Measurements from ENCODE around the gene C1QTNF1. TPM values are rescaled to one million over a fixed set of nuclear protein-coding genes. Genes with fewer than 3 reads are reported as not detected.

C1QTNF1 gene
- polyA plus RNA-seq, 1 donor, result 3.1 TPM

GRCh38 chr17:79050551-79050950 lies 26.6 kb downstream of the C1QTNF1 start:
- no peak overlapping the region for H3K27ac ChIP-seq (ENCODE audit: low read length)
- no peaks in the 10 kb centered on the region for H3K4me1 ChIP-seq (ENCODE audit: control insufficient read depth, insufficient read depth, low read length)
- H3K36me3 ChIP-seq (ENCODE audit: control insufficient read depth, insufficient read depth, low read length), result no peaks in the 10 kb centered on the region
- peaks cover 5% of the 10 kb centered on the region for H3K9me3 ChIP-seq (ENCODE audit: control insufficient read depth, low read depth, low read length)
- no peak for DNase-seq
- no peaks in the 10 kb centered on the region for H3K27me3 ChIP-seq (ENCODE audit: control insufficient read depth, insufficient read depth, low read length)
- no CpG with 5 or more reads among the region's 6 CpGs for WGBS (ENCODE audit: insufficient coverage, low lambda C conversion rate)
- no peak overlapping the region for H3K4me3 ChIP-seq (ENCODE audit: low read length)

GRCh38 chr17:79051306-79051705 lies 27.3 kb downstream of the C1QTNF1 start:
- Histone ChIP-seq H3K27ac (ENCODE audit: low read length) (no peak overlapping the region), H3K9me3 (ENCODE audit: control insufficient read depth, low read depth, low read length) (peaks cover 5% of the 10 kb centered on the region), H3K4me1 (ENCODE audit: control insufficient read depth, insufficient read depth, low read length) (no peaks in the 10 kb centered on the region), H3K4me3 (ENCODE audit: low read length) (no peak overlapping the region), H3K27me3 (ENCODE audit: control insufficient read depth, insufficient read depth, low read length) (no peaks in the 10 kb centered on the region), H3K36me3 (ENCODE audit: control insufficient read depth, insufficient read depth, low read length) (no peaks in the 10 kb centered on the region)
- 80% methylated on average over 1 of the region's 6 CpGs for WGBS (ENCODE audit: insufficient coverage, low lambda C conversion rate)
- no peak for DNase-seq

DNA sequence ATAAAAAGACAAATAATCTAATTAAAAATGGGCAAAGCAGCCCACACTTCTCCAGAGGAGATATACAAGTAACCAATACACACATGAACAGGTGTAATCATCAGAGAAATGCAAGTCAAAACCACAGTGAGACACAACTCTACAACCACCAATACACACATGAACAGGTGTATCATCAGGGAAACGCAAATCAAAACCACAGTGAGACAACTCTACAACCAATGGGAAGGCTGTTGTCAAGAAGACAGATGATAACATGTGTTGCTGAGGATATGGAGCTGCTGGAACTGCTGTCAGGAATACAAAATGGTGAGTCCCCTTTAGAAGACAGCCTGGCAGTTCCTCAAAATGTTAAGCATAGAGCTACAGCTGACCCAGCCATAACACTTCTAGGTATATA lies 28.2 kb downstream of the C1QTNF1 start:
- no peaks in the 10 kb centered on the region for H3K36me3 ChIP-seq (ENCODE audit: control insufficient read depth, insufficient read depth, low read length)

GRCh38 chr17:79053251-79053925 lies 29.4 kb downstream of the C1QTNF1 start:
- H3K27ac ChIP-seq (ENCODE audit: low read length), result no peak overlapping the region
- H3K9me3 ChIP-seq (ENCODE audit: control insufficient read depth, low read depth, low read length), result peaks cover 5% of the 10 kb centered on the region
- H3K36me3 ChIP-seq (ENCODE audit: control insufficient read depth, insufficient read depth, low read length), result no peaks in the 10 kb centered on the region
- no CpG with 5 or more reads among the region's 2 CpGs for WGBS (ENCODE audit: insufficient coverage, low lambda C conversion rate)
- no peaks in the 10 kb centered on the region for H3K27me3 ChIP-seq (ENCODE audit: control insufficient read depth, insufficient read depth, low read length)
- no peak for DNase-seq
- no peak overlapping the region for H3K4me3 ChIP-seq (ENCODE audit: low read length)
- no peaks in the 10 kb centered on the region for H3K4me1 ChIP-seq (ENCODE audit: control insufficient read depth, insufficient read depth, low read length)

More for the DNA sequence above, 28.2 kb downstream of the C1QTNF1 start:
- no peak overlapping the region for H3K27ac ChIP-seq (ENCODE audit: low read length)
- WGBS (ENCODE audit: insufficient coverage, low lambda C conversion rate), result no CpG with 5 or more reads among the region's 1 CpG
- H3K9me3 ChIP-seq (ENCODE audit: control insufficient read depth, low read depth, low read length), result peaks cover 5% of the 10 kb centered on the region
- H3K4me1 ChIP-seq (ENCODE audit: control insufficient read depth, insufficient read depth, low read length), result no peaks in the 10 kb centered on the region
- no peaks in the 10 kb centered on the region for H3K27me3 ChIP-seq (ENCODE audit: control insufficient read depth, insufficient read depth, low read length)
- DNase-seq, result no peak
- H3K4me3 ChIP-seq (ENCODE audit: low read length), result no peak overlapping the region

DNA sequence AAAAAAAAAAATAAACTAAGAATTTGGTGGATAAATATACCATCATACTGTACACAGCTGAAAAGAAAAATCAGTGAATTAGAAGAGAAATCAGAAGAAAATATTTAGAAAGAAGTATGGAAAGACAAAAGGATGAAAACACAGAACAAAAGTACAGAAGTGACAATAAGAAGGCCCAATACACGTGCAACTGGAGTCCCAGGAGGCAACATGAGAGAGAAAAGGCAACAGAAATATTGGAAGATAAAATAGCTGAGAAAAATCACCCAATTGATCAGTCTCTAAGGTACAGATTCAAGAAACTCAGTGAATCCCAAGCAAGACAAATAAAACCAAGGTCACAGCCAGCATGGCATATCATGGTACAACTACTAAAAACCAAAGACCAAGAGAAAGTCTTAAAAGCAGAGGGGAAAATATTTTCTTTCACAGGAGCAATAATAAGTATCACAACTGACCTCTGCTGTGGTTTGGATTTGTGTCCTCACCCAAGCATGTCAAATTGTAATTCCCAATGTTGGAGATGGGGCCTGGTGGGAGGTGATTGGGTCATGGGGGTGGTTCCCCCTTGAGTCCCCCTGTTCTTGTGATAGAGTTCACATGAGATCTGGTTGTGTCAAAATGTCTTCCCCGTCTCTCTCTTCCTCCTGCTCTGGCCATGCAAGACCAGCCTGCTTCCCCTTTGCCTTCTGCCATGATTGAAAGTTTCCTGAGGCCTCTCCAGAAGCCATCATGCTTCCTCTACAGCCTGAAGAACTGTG lies 30.4 kb downstream of the C1QTNF1 start:
- H3K4me3 ChIP-seq (ENCODE audit: low read length), result no peak overlapping the region
- H3K36me3 ChIP-seq (ENCODE audit: control insufficient read depth, insufficient read depth, low read length), result no peaks in the 10 kb centered on the region
- H3K27me3 ChIP-seq (ENCODE audit: control insufficient read depth, insufficient read depth, low read length), result no peaks in the 10 kb centered on the region
- DNase-seq, result no peak
- no peak overlapping the region for H3K27ac ChIP-seq (ENCODE audit: low read length)
- WGBS (ENCODE audit: insufficient coverage, low lambda C conversion rate), result 75% methylated on average over 1 of the region's 2 CpGs
- H3K9me3 ChIP-seq (ENCODE audit: control insufficient read depth, low read depth, low read length), result peaks cover 5% of the 10 kb centered on the region
- H3K4me1 ChIP-seq (ENCODE audit: control insufficient read depth, insufficient read depth, low read length), result no peaks in the 10 kb centered on the region

GRCh38 chr17:79055197-79055596 lies 31.2 kb downstream of the C1QTNF1 start:
- no peak overlapping the region for H3K4me3 ChIP-seq (ENCODE audit: low read length)
- peaks cover 5% of the 10 kb centered on the region for H3K9me3 ChIP-seq (ENCODE audit: control insufficient read depth, low read depth, low read length)
- H3K27me3 ChIP-seq (ENCODE audit: control insufficient read depth, insufficient read depth, low read length), result no peaks in the 10 kb centered on the region
- no peak overlapping the region for H3K27ac ChIP-seq (ENCODE audit: low read length)
- H3K36me3 ChIP-seq (ENCODE audit: control insufficient read depth, insufficient read depth, low read length), result no peaks in the 10 kb centered on the region
- no peaks in the 10 kb centered on the region for H3K4me1 ChIP-seq (ENCODE audit: control insufficient read depth, insufficient read depth, low read length)
- no CpG with 5 or more reads among the region's 5 CpGs for WGBS (ENCODE audit: insufficient coverage, low lambda C conversion rate)
- no peak for DNase-seq

- WGBS (ENCODE audit: insufficient coverage, low lambda C conversion rate), result 100% methylated on average over 1 of the region's 10 CpGs
These were observed 33.9 kb downstream of the C1QTNF1 start for GRCh38 chr17:79057737-79058385.

DNA sequence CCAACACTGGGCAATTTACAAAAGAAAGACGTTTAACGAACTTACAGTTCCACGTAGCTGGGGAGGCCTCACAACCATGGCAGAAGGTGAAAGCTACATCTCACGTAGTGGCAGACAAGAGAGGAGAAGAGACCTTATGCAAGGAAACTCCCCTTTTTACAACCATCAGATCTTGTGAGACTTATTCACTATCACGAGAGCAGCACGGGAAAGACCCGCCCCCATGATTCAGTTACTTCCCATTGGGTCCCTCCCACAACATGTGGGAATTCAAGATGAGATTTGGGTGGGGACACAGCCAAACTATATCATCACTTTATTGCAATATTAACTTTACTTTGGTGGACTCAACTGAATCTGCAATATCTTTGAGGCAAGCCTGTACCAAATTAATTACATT lies 38.7 kb downstream of the C1QTNF1 start:
- Histone ChIP-seq H3K4me1 (ENCODE audit: control insufficient read depth, insufficient read depth, low read length) (no peaks in the 10 kb centered on the region), H3K36me3 (ENCODE audit: control insufficient read depth, insufficient read depth, low read length) (no peaks in the 10 kb centered on the region), H3K27ac (ENCODE audit: low read length) (no peak overlapping the region), H3K4me3 (ENCODE audit: low read length) (no peak overlapping the region), H3K9me3 (ENCODE audit: control insufficient read depth, low read depth, low read length) (no peaks in the 10 kb centered on the region), H3K27me3 (ENCODE audit: control insufficient read depth, insufficient read depth, low read length) (no peaks in the 10 kb centered on the region)
- WGBS (ENCODE audit: insufficient coverage, low lambda C conversion rate), result no CpG with 5 or more reads among the region's 7 CpGs
- no peak for DNase-seq

More at GRCh38 chr17:79057737-79058385, 33.9 kb downstream of the C1QTNF1 start:
- no peaks in the 10 kb centered on the region for H3K27me3 ChIP-seq (ENCODE audit: control insufficient read depth, insufficient read depth, low read length)
- H3K9me3 ChIP-seq (ENCODE audit: control insufficient read depth, low read depth, low read length), result peaks cover 5% of the 10 kb centered on the region
- no peak for DNase-seq
- H3K4me3 ChIP-seq (ENCODE audit: low read length), result no peak overlapping the region
- no peaks in the 10 kb centered on the region for H3K36me3 ChIP-seq (ENCODE audit: control insufficient read depth, insufficient read depth, low read length)
- no peaks in the 10 kb centered on the region for H3K4me1 ChIP-seq (ENCODE audit: control insufficient read depth, insufficient read depth, low read length)
- H3K27ac ChIP-seq (ENCODE audit: low read length), result no peak overlapping the region

- H3K4me3 ChIP-seq (ENCODE audit: low read length), result no peak overlapping the region
- 40% methylated on average over 1 of the region's 4 CpGs for WGBS (ENCODE audit: insufficient coverage, low lambda C conversion rate)
- no peak for DNase-seq
- H3K9me3 ChIP-seq (ENCODE audit: control insufficient read depth, low read depth, low read length), result no peaks in the 10 kb centered on the region
- no peaks in the 10 kb centered on the region for H3K27me3 ChIP-seq (ENCODE audit: control insufficient read depth, insufficient read depth, low read length)
- H3K4me1 ChIP-seq (ENCODE audit: control insufficient read depth, insufficient read depth, low read length), result no peaks in the 10 kb centered on the region
- no peaks in the 10 kb centered on the region for H3K36me3 ChIP-seq (ENCODE audit: control insufficient read depth, insufficient read depth, low read length)
- no peak overlapping the region for H3K27ac ChIP-seq (ENCODE audit: low read length)
These were observed 40.1 kb downstream of the C1QTNF1 start for GRCh38 chr17:79064026-79064425.

DNA sequence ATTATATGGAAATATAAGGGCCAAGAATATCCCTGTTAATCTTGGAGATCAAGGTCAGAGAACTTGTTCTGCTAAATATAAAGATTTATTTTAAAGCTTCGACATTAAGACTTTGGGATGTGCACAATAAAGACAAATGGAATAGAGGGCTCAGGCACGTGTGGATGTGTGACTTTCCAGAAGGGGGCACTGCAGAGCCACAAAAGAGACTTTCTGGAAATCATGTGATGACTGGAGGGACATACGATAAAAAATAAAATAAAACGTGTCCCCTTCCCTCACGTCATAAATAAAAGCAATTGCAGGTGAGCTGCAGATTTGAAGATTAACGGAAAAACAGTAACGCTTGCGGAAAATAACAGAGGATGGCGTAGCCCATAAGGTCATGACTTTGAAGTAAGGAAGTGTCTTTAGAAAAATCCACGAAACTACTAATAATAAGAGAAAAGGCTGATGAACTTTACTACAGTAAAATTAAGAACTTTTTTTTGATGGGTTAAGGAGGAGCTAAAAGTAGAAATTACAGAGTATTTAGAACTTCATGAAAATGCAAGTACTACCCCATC lies 41.2 kb downstream of the C1QTNF1 start:
- Histone ChIP-seq H3K27ac (ENCODE audit: low read length) (no peak overlapping the region), H3K4me3 (ENCODE audit: low read length) (no peak overlapping the region), H3K36me3 (ENCODE audit: control insufficient read depth, insufficient read depth, low read length) (no peaks in the 10 kb centered on the region), H3K9me3 (ENCODE audit: control insufficient read depth, low read depth, low read length) (no peaks in the 10 kb centered on the region), H3K27me3 (ENCODE audit: control insufficient read depth, insufficient read depth, low read length) (no peaks in the 10 kb centered on the region), H3K4me1 (ENCODE audit: control insufficient read depth, insufficient read depth, low read length) (no peaks in the 10 kb centered on the region)
- WGBS (ENCODE audit: insufficient coverage, low lambda C conversion rate), result 25% methylated on average over 7 of the region's 10 CpGs
- peak; percentile 37 to 41 for DNase-seq
